Mucosa of descending colon (tissue), 3 donors: Measurements from ENCODE around the gene ETS1. TPM values are rescaled to one million over a fixed set of nuclear protein-coding genes. Genes with fewer than 3 reads are reported as not detected.

ENCODE experiments used
- ATAC-seq: fragments of 200-7000 bp; cut with Tn5 transposase; one replicate; pipeline ENCODE4 v1.9.1; 2020; ENCODE audit warnings: mild to moderate bottlenecking, moderate library complexity
- DNase-seq, 3 donors: peaks; one replicate each; pipeline ENCODE4 v3.0.0-alpha.2; 2020
- H3K36me3 ChIP-seq: fragments of 200-600 bp; one replicate; pipeline ENCODE4 v1.8.0; 2021; ENCODE audit warnings: low read depth, mild to moderate bottlenecking
- H3K4me1 ChIP-seq: fragments of 200-600 bp; one replicate; pipeline ENCODE4 v1.8.0; 2021; ENCODE audit warnings: low read depth, mild to moderate bottlenecking
- H3K4me3 ChIP-seq: fragments of 200-600 bp; one replicate; pipeline ENCODE4 v1.8.0; 2021; ENCODE audit warnings: mild to moderate bottlenecking
- H3K9me3 ChIP-seq: fragments of 200-600 bp; one replicate; pipeline ENCODE4 v1.8.0; 2021; ENCODE audit warnings: mild to moderate bottlenecking
- intact Hi-C, 2 donors: fragments of 100-400 bp; cut with DNase I in 1 of 2; cut with micrococcal nuclease in 1 of 2; formaldehyde crosslinking; loops; one replicate each; pipeline versions ENCODE4 v1.11.0 to v1.11.1; 2022; cut with DNase I, micrococcal nuclease
- microRNA-seq: library from miRNA; unstranded; fragments of <30 nt; microRNA quantifications from one replicate; pipeline ENCODE4, GENCODE V29; 2019
- total RNA-seq, 3 donors: library from RNA; stranded (reverse); fragmentation: NEBNext Ultra II Directional in 2 of 3; extraction: Animal tissue kit (Norgen Biotek cat#: 25700) in 2 of 3; gene quantifications; one replicate each; pipeline versions ENCODE4 v1.2.1 to v1.2.4, GENCODE V29; 2021 to 2023
- TF ChIP-seq, protein P1 (sequence below): fragments of 200-600 bp; IDR thresholded peaks from one replicate; pipeline ENCODE4 v1.8.0; 2022; ENCODE audit warnings: antibody characterized with exemption, mild to moderate bottlenecking
- donor health status: DM: no; HTN: no; CAD: no; lungs with moderate emphysema.
- donor health status: DM: no; HTN: no; CAD: no.
- donor health status: DM: no; HTN: yes; CAD: no.

The ETS1 gene
- total RNA-seq, 3 donors from 2014 or later = 36.5 to 41.2 (median 38.6) TPM

- peaks cover 22% of the 10 kb centered on the region for H3K4me1 ChIP-seq
- H3K36me3 ChIP-seq = no peaks in the 10 kb centered on the region
- peak; percentile 78 for ATAC-seq
- intact Hi-C loops = no loop called here
- DNase-seq = no peak
- H3K9me3 ChIP-seq = no peaks in the 10 kb centered on the region
- no peak overlapping the region for H3K4me3 ChIP-seq
- TF ChIP-seq, protein P1, sequence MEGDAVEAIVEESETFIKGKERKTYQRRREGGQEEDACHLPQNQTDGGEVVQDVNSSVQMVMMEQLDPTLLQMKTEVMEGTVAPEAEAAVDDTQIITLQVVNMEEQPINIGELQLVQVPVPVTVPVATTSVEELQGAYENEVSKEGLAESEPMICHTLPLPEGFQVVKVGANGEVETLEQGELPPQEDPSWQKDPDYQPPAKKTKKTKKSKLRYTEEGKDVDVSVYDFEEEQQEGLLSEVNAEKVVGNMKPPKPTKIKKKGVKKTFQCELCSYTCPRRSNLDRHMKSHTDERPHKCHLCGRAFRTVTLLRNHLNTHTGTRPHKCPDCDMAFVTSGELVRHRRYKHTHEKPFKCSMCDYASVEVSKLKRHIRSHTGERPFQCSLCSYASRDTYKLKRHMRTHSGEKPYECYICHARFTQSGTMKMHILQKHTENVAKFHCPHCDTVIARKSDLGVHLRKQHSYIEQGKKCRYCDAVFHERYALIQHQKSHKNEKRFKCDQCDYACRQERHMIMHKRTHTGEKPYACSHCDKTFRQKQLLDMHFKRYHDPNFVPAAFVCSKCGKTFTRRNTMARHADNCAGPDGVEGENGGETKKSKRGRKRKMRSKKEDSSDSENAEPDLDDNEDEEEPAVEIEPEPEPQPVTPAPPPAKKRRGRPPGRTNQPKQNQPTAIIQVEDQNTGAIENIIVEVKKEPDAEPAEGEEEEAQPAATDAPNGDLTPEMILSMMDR = no peak
Observed at GRCh38 chr11:128411150-128411549, 176.2 kb downstream of the ETS1 start.

GRCh38 chr11:128409476-128409875 lies 177.9 kb downstream of the ETS1 start:
- peak; percentile 26 for ATAC-seq
- intact Hi-C loops = no loop called here

More at GRCh38 chr11:128409476-128409875, 177.9 kb downstream of the ETS1 start:
- H3K4me1 ChIP-seq = peaks cover 22% of the 10 kb centered on the region
- no peak for DNase-seq
- no peaks in the 10 kb centered on the region for H3K36me3 ChIP-seq
- no peaks in the 10 kb centered on the region for H3K9me3 ChIP-seq
- TF ChIP-seq, protein P1 = no peak
- H3K4me3 ChIP-seq = no peak overlapping the region

Small RNA genes lying within 50 kb of the gene (microRNA-seq; reads per million reads assigned to microRNA genes)
- not detected for gene MIR6090

Other genes with a start within 250 kb of the ETS1 start
- 10 to 100 TPM in 2 of 3 donors, 1 to 10 TPM in 1; 5.8 to 10.9 (median 10.1) TPM for gene FLI1, start 106.5 kb upstream of the ETS1 start, total RNA-seq